HG02840 (cell line): Measurements from ENCODE around the gene ARL14EPL.
"Not testable (repeated sequence)": the region's sequence is repeated elsewhere in the genome, so short reads cannot be mapped to it uniquely, and the experiment has no call there.

Experiments used
- ATAC-seq: cut with Tn5 transposase; IDR thresholded peaks from one replicate; pipeline ENCODE4 v1.9.1; 2021; ENCODE audit warnings: mild to moderate bottlenecking, moderate library complexity, moderate number of reproducible peaks; ENCODE audit not compliant: unreplicated experiment, low FRiP score

Gene ARL14EPL

GRCh38 chr5:116045821-116046220 lies 13.5 kb downstream of the ARL14EPL start:
- ATAC-seq: no peak

- no peak for ATAC-seq
Measured at GRCh38 chr5:116046261-116046660, 14.0 kb downstream of the ARL14EPL start.

- no peak for ATAC-seq
Measured at GRCh38 chr5:116046823-116047222, 14.6 kb downstream of the ARL14EPL start.

- ATAC-seq: no peak
Measured at GRCh38 chr5:116058346-116058936, 26.2 kb downstream of the ARL14EPL start.

GRCh38 chr5:116062352-116062751 lies 30.1 kb downstream of the ARL14EPL start:
- ATAC-seq: no peak

- ATAC-seq: no peak
Measured at GRCh38 chr5:116063950-116064349, 31.7 kb downstream of the ARL14EPL start.

GRCh38 chr5:116068028-116068632 lies 35.9 kb downstream of the ARL14EPL start:
- no peak for ATAC-seq

GRCh38 chr5:116071211-116071610 lies 38.9 kb downstream of the ARL14EPL start:
- no peak for ATAC-seq

- no peak for ATAC-seq
Measured at GRCh38 chr5:116075191-116075831, 43.0 kb downstream of the ARL14EPL start.

- ATAC-seq: peak; percentile 95
Measured at GRCh38 chr5:116076496-116076895, 44.2 kb downstream of the ARL14EPL start.

GRCh38 chr5:116078199-116078598 lies 45.9 kb downstream of the ARL14EPL start:
- no peak for ATAC-seq

- peak; percentile 23 for ATAC-seq
Measured at GRCh38 chr5:116084287-116084691, 52.0 kb downstream of the ARL14EPL start.

GRCh38 chr5:116084871-116085715 lies 52.8 kb downstream of the ARL14EPL start, which contains the start of gene COMMD10:
Gene COMMD10 (plus strand): TSS chr5:116085025.
- ATAC-seq: peak; percentile 87

- ATAC-seq: not testable (repeated sequence)
Measured at GRCh38 chr5:116086309-116086708, 54.0 kb downstream of the ARL14EPL start.

GRCh38 chr5:116088062-116088461 lies 55.8 kb downstream of the ARL14EPL start:
- ATAC-seq: no peak

- ATAC-seq: no peak
Measured at GRCh38 chr5:116090302-116090701, 58.0 kb downstream of the ARL14EPL start.

- no peak for ATAC-seq
Measured at GRCh38 chr5:116091416-116091815, 59.1 kb downstream of the ARL14EPL start.

GRCh38 chr5:116097301-116097700 lies 65.0 kb downstream of the ARL14EPL start:
- ATAC-seq: no peak

GRCh38 chr5:116098998-116099397 lies 66.7 kb downstream of the ARL14EPL start:
- ATAC-seq: no peak

- ATAC-seq: not testable (repeated sequence)
Measured at GRCh38 chr5:116104941-116105340, 72.7 kb downstream of the ARL14EPL start.
